Fibroblast of villous mesenchyme (primary cell): ENCODE results near the gene SWT1. TPM values are rescaled to one million over a fixed set of nuclear protein-coding genes. Genes with fewer than 3 reads are reported as not detected.
"Not testable (repeated sequence)": the region's sequence is repeated elsewhere in the genome, so short reads cannot be mapped to it uniquely, and the experiment has no call there.

ENCODE experiments used
- DNase-seq: peaks from one replicate; pipeline ENCODE4 v3.0.0-alpha.2; 2010; ENCODE audit warnings: low read depth
- H3K4me3 ChIP-seq: 2 replicates; pipeline ENCODE4 v1.5.1; 2011; ENCODE audit warnings: low read depth, mild to moderate bottlenecking, low read length
- CTCF ChIP-seq: IDR thresholded peaks from 2 replicates; pipeline ENCODE4 v1.5.1; 2012; ENCODE audit warnings: low read depth, mild to moderate bottlenecking, low read length; ENCODE audit not compliant: insufficient read depth
- total RNA-seq: library from RNA; depleted of rRNA; stranded (reverse); fragments of >200 nt; gene quantifications from 2 replicates; pipeline ENCODE4 v1.2.3, GENCODE V29; 2012

Gene SWT1
- total RNA-seq, 1 donor: 5.2 TPM

- no peak overlapping the region for H3K4me3 ChIP-seq
- TF ChIP-seq CTCF: no peak
- no peak for DNase-seq
Observed at GRCh38 chr1:185228979-185229378, 72.0 kb downstream of the SWT1 start.

GRCh38 chr1:185229981-185230380 lies 73.0 kb downstream of the SWT1 start:
- TF ChIP-seq CTCF: no peak
- DNase-seq: peak; percentile 28
- H3K4me3 ChIP-seq: no peak overlapping the region

- no peak overlapping the region for H3K4me3 ChIP-seq
- TF ChIP-seq CTCF: no peak
Observed at GRCh38 chr1:185232874-185233273, 75.9 kb downstream of the SWT1 start.

GRCh38 chr1:185234183-185234582 lies 77.2 kb downstream of the SWT1 start:
- DNase-seq, H3K4me3 ChIP-seq: not testable (repeated sequence)

More at GRCh38 chr1:185232874-185233273, 75.9 kb downstream of the SWT1 start:
- DNase-seq: no peak

GRCh38 chr1:185237176-185237575 lies 80.2 kb downstream of the SWT1 start:
- DNase-seq, H3K4me3 ChIP-seq: not testable (repeated sequence)

- H3K4me3 ChIP-seq: no peak overlapping the region
- TF ChIP-seq CTCF: no peak
- no peak for DNase-seq
Observed at GRCh38 chr1:185237661-185238060, 80.7 kb downstream of the SWT1 start.

GRCh38 chr1:185238447-185238846 lies 81.5 kb downstream of the SWT1 start:
- H3K4me3 ChIP-seq: no peak overlapping the region
- peak; percentile 46 for TF ChIP-seq CTCF
- DNase-seq: peak; percentile 16

- no peak overlapping the region for H3K4me3 ChIP-seq
- TF ChIP-seq CTCF: no peak
- no peak for DNase-seq
Observed at GRCh38 chr1:185239861-185240260, 82.9 kb downstream of the SWT1 start.
